Hepatocyte (in vitro differentiated cells): ENCODE results near the gene METTL21C. TPM values are rescaled to one million over a fixed set of nuclear protein-coding genes. Genes with fewer than 3 reads are reported as not detected.
A peak's percentile ranks its signal among the peaks of the same experiment; 100 is the strongest.

ENCODE experiments used
- DNase-seq: peaks from one replicate; pipeline ENCODE4 v3.0.0-alpha.2; 2016; ENCODE audit warnings: low spot score
- H2AFZ ChIP-seq: fragments of 200-600 bp; sonication (generic); 2 replicates; pipeline ENCODE4 v1.6.0; 2016; ENCODE audit warnings: antibody characterized with exemption, mild to moderate bottlenecking
- H3K27ac ChIP-seq: fragments of 200-600 bp; sonication (generic); 2 replicates; pipeline ENCODE4 v1.5.1; 2016; ENCODE audit warnings: mild to moderate bottlenecking
- H3K27me3 ChIP-seq: fragments of 200-600 bp; sonication (generic); 2 replicates; pipeline ENCODE4 v1.6.1; 2016
- H3K36me3 ChIP-seq: fragments of 200-600 bp; sonication (generic); replicated peaks from 2 replicates; pipeline ENCODE4 v1.5.1; 2016; ENCODE audit warnings: low read depth; ENCODE audit not compliant: insufficient read depth
- H3K4me1 ChIP-seq: fragments of 200-600 bp; sonication (generic); 2 replicates; pipeline ENCODE4 v1.5.1; 2016; ENCODE audit warnings: mild to moderate bottlenecking, moderate library complexity; ENCODE audit not compliant: insufficient read depth
- H3K4me2 ChIP-seq: fragments of 200-600 bp; sonication (generic); 2 replicates; pipeline ENCODE4 v1.6.0; 2016
- H3K4me3 ChIP-seq: fragments of 200-600 bp; sonication (generic); 2 replicates; pipeline ENCODE4 v1.5.1; 2016; ENCODE audit warnings: mild to moderate bottlenecking
- H3K79me2 ChIP-seq: fragments of 200-600 bp; sonication (generic); 2 replicates; pipeline ENCODE4 v1.6.0; 2017; ENCODE audit warnings: mild to moderate bottlenecking
- H3K9me2 ChIP-seq: fragments of 200-600 bp; sonication (generic); replicated peaks from 2 replicates; pipeline ENCODE4 v1.6.0; 2017; ENCODE audit warnings: mild to moderate bottlenecking; ENCODE audit not compliant: insufficient read depth
- H3K9me3 ChIP-seq: fragments of 200-600 bp; sonication (generic); 2 replicates; pipeline ENCODE4 v1.5.1; 2016; ENCODE audit warnings: low read depth, mild to moderate bottlenecking
- H4K20me1 ChIP-seq: fragments of 200-600 bp; sonication (generic); 2 replicates; pipeline ENCODE4 v1.6.0; 2016; ENCODE audit warnings: mild to moderate bottlenecking; ENCODE audit not compliant: insufficient read depth, poor library complexity, severe bottlenecking
- CTCF ChIP-seq: fragments of 200-600 bp; sonication (generic); IDR thresholded peaks from 2 replicates; pipeline ENCODE4 v1.5.1; 2016; ENCODE audit warnings: antibody characterized with exemption, mild to moderate bottlenecking; ENCODE audit not compliant: poor library complexity
- EZH2 ChIP-seq: fragments of 200-600 bp; sonication (generic); IDR thresholded peaks from 2 replicates; pipeline ENCODE4 v1.6.1; 2016; ENCODE audit warnings: antibody characterized with exemption, mild to moderate bottlenecking, borderline replicate concordance
- EZH2phosphoT487 ChIP-seq: fragments of 200-600 bp; sonication (generic); IDR thresholded peaks from one replicate; pipeline ENCODE4 v1.6.1; 2018; ENCODE audit warnings: antibody characterized with exemption, mild to moderate bottlenecking, low read depth, moderate library complexity; ENCODE audit not compliant: unreplicated experiment, severe bottlenecking
- WGBS: methylation state at CpG from one replicate; pipeline ENCODE4 v1.1.6; 2016; ENCODE audit warnings: low lambda C conversion rate; ENCODE audit errors: missing lambda C conversion rate; 5-methylcytosine and 5-hydroxymethylcytosine counted together
- polyA plus RNA-seq: library from polyadenylated mRNA; unstranded; fragments of >200 nt; fragmentation: Nextera tagmentation; extraction: Ambion mirVana; gene quantifications from 2 replicates; pipeline ENCODE4 v1.2.1, GENCODE V29; 2016
- total RNA-seq: library from RNA; depleted of rRNA; stranded (reverse); fragments of >200 nt; gene quantifications from 2 replicates; pipeline ENCODE4 v1.2.3, GENCODE V29; 2014

METTL21C gene
- total and polyA plus RNA-seq, 2 experiments from 2014 or later = not detected

- peaks cover 5% of the 10 kb centered on the region for H3K4me1 ChIP-seq
- H3K9me3 ChIP-seq = no peaks in the 10 kb centered on the region
- no peak overlapping the region for H2AFZ ChIP-seq
- no peaks in the 10 kb centered on the region for H3K79me2 ChIP-seq
- no peak overlapping the region for H3K4me3 ChIP-seq
- H3K36me3 ChIP-seq = no peaks in the 10 kb centered on the region
- no peak for DNase-seq
- H4K20me1 ChIP-seq = no peaks in the 10 kb centered on the region
- no peak overlapping the region for H3K4me2 ChIP-seq
- no peaks in the 10 kb centered on the region for H3K9me2 ChIP-seq
- H3K27me3 ChIP-seq = no peaks in the 10 kb centered on the region
- TF ChIP-seq CTCF (no peak), EZH2phosphoT487 (no peak), EZH2 (no peak)
- H3K27ac ChIP-seq = no peak overlapping the region
Observed at GRCh38 chr13:102709536-102709935, 14.7 kb upstream of the METTL21C start.

GRCh38 chr13:102708991-102709390 lies 14.1 kb upstream of the METTL21C start:
- H3K9me3 ChIP-seq = no peaks in the 10 kb centered on the region
- no peak overlapping the region for H3K4me2 ChIP-seq
- H3K27me3 ChIP-seq = no peaks in the 10 kb centered on the region
- no peaks in the 10 kb centered on the region for H3K79me2 ChIP-seq
- no peaks in the 10 kb centered on the region for H4K20me1 ChIP-seq
- DNase-seq = no peak
- no peak overlapping the region for H3K27ac ChIP-seq
- H2AFZ ChIP-seq = no peak overlapping the region
- TF ChIP-seq EZH2 = no peak
- no peak for TF ChIP-seq CTCF
- TF ChIP-seq EZH2phosphoT487 = no peak
- WGBS = 92% methylated on average over 2 of the region's 2 CpGs
- no peak overlapping the region for H3K4me3 ChIP-seq
- H3K4me1 ChIP-seq = peaks cover 5% of the 10 kb centered on the region
- no peaks in the 10 kb centered on the region for H3K9me2 ChIP-seq
- H3K36me3 ChIP-seq = no peaks in the 10 kb centered on the region

GRCh38 chr13:102708211-102708610 lies 13.4 kb upstream of the METTL21C start:
- no peaks in the 10 kb centered on the region for H3K9me2 ChIP-seq
- 57% methylated on average over 2 of the region's 2 CpGs for WGBS
- H3K27me3 ChIP-seq = no peaks in the 10 kb centered on the region
- H3K36me3 ChIP-seq = no peaks in the 10 kb centered on the region
- H3K9me3 ChIP-seq = no peaks in the 10 kb centered on the region
- no peak for TF ChIP-seq EZH2phosphoT487
- no peak for DNase-seq
- no peak overlapping the region for H3K4me3 ChIP-seq
- H2AFZ ChIP-seq = no peak overlapping the region
- peaks cover 5% of the 10 kb centered on the region for H3K4me1 ChIP-seq
- H3K79me2 ChIP-seq = no peaks in the 10 kb centered on the region
- H3K27ac ChIP-seq = no peak overlapping the region
- no peaks in the 10 kb centered on the region for H4K20me1 ChIP-seq
- no peak overlapping the region for H3K4me2 ChIP-seq

- Histone ChIP-seq H3K4me1 (peaks cover 5% of the 10 kb centered on the region), H3K4me2 (peak overlapping the region; percentile 47), H3K27me3 (no peaks in the 10 kb centered on the region), H3K9me2 (no peaks in the 10 kb centered on the region), H3K9me3 (no peaks in the 10 kb centered on the region), H3K36me3 (no peaks in the 10 kb centered on the region), H3K27ac (no peak overlapping the region), H4K20me1 (no peaks in the 10 kb centered on the region), H3K4me3 (no peak overlapping the region), H2AFZ (no peak overlapping the region), H3K79me2 (no peaks in the 10 kb centered on the region)
- 23% methylated on average over 4 of the region's 4 CpGs for WGBS
- TF ChIP-seq EZH2 = no peak
- no peak for DNase-seq
Observed at GRCh38 chr13:102707467-102707866, 12.6 kb upstream of the METTL21C start.
